ENCODE data around the gene OR2T1. TPM values are rescaled to one million over a fixed set of nuclear protein-coding genes. Genes with fewer than 3 reads are reported as not detected.
A peak's percentile ranks its signal among the peaks of the same experiment; 100 is the strongest.

Gene OR2T1
- total and polyA plus RNA-seq, 10 of the 15 experiments (the other 5 are each of a cell fraction or from before 2014, with no cell fraction given) = 0.02 TPM; not detected in 9

DNA sequence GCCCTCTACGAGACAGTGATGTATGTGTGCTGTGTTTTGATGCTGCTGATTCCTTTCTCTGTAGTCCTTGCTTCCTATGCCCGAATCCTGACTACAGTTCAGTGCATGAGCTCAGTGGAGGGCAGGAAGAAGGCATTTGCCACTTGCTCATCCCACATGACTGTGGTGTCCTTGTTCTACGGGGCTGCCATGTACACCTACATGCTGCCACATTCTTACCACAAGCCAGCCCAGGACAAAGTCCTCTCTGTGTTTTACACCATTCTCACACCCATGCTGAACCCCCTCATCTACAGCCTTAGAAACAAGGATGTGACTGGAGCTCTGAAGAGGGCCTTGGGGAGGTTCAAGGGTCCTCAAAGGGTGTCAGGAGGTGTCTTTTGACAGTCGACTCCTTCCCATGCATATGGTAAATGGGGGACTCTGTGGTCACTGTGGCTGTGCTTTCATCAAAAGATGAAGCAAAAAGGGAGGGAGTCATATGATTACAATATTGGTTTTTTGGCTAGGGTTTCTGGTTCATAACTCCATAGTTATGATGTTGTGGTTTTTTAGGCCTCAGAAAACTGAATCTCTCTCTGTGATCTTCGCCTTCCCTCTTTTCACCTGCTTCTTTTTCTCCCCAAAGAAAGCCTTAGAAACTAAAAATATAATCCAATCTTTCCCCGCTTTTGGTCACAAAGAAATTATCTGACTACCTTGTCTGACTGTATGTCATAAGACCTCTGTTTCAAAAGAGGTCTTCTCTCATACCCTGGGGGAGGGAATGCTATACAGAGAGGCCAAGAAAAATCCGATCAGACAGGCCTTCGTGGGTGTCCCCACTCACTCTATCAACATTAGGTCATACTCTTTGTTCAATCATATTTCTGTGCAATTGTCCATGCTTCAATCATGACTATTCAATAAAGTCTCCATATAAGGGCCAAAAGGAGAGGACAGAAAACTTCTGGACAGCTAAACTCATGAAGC, 4.2 kb downstream of the OR2T1 start (continued):
- no peak for TF ChIP-seq CTCF (IDR thresholded peaks at IDR 0.05 in 2 of 3, conservative IDR thresholded peaks at IDR 0.05 in 1 of 3; ENCODE audit: control insufficient read depth in 2 of 3, extremely low read depth in 1 of 3, insufficient read depth in 1 of 3, low read depth in 3 of 3, low read length in 3 of 3)
- TF ChIP-seq MTA3 (IDR thresholded peaks at IDR 0.05; ENCODE audit: borderline replicate concordance, low read length) = 0 out of 2 replicates have a peak, but pooled peaks have one; percentile 62
- TF ChIP-seq SMAD1 (IDR thresholded peaks at IDR 0.05; ENCODE audit: low read depth, partially characterized antibody) = peak; percentile 14
- no peak for TF ChIP-seq ASH2L (IDR thresholded peaks at IDR 0.05; ENCODE audit: borderline replicate concordance, low read depth)
- TF ChIP-seq MYC (IDR thresholded peaks at IDR 0.05; ENCODE audit: insufficient read depth, insufficient read length, insufficient replicate concordance, low read length, severe bottlenecking) = no peak
- TF ChIP-seq MEF2B (IDR thresholded peaks at IDR 0.05; ENCODE audit: partially characterized antibody, poor library complexity, severe bottlenecking) = peak; percentile 87
- TF ChIP-seq CREB1 (IDR thresholded peaks at IDR 0.05; ENCODE audit: low read depth) = peak; percentile 32; the same call in 1 of the 2 replicates
- no peak for TF ChIP-seq CHD1 (IDR thresholded peaks at IDR 0.05; ENCODE audit: low read depth, low read length)
- peak; percentile 8 to 26; a peak in 1 of 4 replicates for TF ChIP-seq EP300 (IDR thresholded peaks at IDR 0.05; ENCODE audit: borderline replicate concordance in 1 of 2, control insufficient read depth in 1 of 2, low read depth in 2 of 2, low read length in 2 of 2)
- TF ChIP-seq ZNF622 (IDR thresholded peaks at IDR 0.05) = no peak
- TF ChIP-seq MLLT1 (IDR thresholded peaks at IDR 0.05) = 0 out of 2 replicates have a peak, but pooled peaks have one; percentile 69
- no peak for TF ChIP-seq RAD21 (IDR thresholded peaks at IDR 0.05; ENCODE audit: insufficient read depth, low read depth, low read length)
- peak; percentile 79; the same call in 1 of the 2 replicates for TF ChIP-seq MTA2 (IDR thresholded peaks at IDR 0.05; ENCODE audit: low read depth)
- TF ChIP-seq POLR2A (IDR thresholded peaks at IDR 0.05; ENCODE audit: low read depth, low read length) = no peak

All from GM12878 (cell line).